Vagina (tissue), 2 donors: ENCODE results near the gene COMTD1.

Experiments used
- CTCF ChIP-seq, 3 experiments: fragments of 450-650 bp in 2 of 3; fragments of 200-600 bp in 1 of 3; sonication (generic) in 1 of 3; IDR thresholded peaks; one replicate each; pipeline ENCODE4 v1.5.1; 2017 to 2019; ENCODE audit warnings: antibody characterized with exemption in 3 of 3, mild to moderate bottlenecking in 2 of 3, moderate library complexity in 2 of 3
- POLR2A ChIP-seq, 2 donors: fragments of 450-650 bp; IDR thresholded peaks; one replicate each; pipeline ENCODE4 v1.6.1; 2017; ENCODE audit warnings: antibody characterized with exemption in 2 of 2, mild to moderate bottlenecking in 2 of 2, moderate library complexity in 2 of 2

- TF ChIP-seq CTCF (IDR thresholded peaks at IDR 0.05) (no peak), POLR2A (IDR thresholded peaks at IDR 0.05) (no peak)
Measured at GRCh38 chr10:75226095-75226494, 9.7 kb downstream of the COMTD1 start.
